Measurements from ENCODE around the gene AKR7A3.
"Not testable (repeated sequence)": the region's sequence is repeated elsewhere in the genome, so short reads cannot be mapped to it uniquely, and the experiment has no call there.

The AKR7A3 gene

DNA sequence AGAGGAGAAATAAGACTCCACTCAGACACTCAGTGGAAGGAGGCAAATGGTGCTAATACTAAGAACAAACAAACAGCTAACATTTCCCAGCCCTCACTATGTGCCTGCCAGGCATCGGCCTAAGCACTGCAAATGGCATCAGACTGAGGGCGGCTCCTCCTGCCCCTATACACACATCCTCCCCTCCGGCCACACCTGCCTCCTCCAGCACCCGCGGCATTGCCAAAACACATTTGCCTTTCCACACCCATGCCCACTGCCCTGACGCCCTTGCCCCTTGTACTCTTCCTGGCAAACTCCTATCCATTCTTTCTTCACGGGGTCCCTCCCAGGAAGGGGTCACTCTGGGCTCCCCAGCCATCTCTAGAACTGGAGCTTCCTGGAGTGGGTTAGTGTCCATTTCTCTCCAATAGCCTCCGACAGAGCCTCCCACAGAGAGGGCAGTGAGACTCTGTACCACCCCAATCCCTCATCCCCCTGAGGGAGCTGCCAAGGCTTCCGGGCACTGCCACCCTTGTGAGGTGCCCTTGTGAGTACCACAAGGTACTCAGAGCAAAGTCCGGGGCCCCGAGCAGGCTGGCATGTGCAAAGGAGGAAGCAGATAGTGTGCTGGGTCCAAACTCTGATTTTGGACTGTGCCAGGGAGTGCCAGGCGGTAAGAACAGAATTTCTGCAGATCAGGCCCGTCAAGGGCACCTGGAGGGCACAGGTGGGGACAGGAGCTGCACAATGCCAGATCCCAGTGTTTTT lies 959 bp downstream of the AKR7A3 start:
- no peak for DNase-seq

DNA sequence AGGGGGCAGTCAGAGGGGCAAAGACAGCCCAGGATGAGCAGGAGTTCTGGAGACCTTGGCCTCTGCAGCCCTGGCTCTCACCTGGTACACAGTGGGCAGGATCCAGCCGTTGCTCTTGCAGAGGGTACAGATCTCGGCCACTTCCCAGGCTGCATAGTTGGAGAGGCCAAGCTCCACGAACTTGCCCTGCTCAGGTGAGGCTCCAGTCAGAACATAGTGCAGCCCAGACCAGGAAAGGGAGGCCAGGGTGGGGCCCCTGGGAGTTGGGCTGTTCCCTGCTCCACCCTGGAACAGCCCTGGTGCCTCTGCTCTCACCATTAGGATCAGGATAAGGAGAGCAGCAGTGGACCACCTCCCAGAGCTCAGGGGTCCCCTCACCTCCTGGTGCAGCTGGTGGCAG lies 2.8 kb downstream of the AKR7A3 start:
- DNase-seq = not testable (repeated sequence)

DNA sequence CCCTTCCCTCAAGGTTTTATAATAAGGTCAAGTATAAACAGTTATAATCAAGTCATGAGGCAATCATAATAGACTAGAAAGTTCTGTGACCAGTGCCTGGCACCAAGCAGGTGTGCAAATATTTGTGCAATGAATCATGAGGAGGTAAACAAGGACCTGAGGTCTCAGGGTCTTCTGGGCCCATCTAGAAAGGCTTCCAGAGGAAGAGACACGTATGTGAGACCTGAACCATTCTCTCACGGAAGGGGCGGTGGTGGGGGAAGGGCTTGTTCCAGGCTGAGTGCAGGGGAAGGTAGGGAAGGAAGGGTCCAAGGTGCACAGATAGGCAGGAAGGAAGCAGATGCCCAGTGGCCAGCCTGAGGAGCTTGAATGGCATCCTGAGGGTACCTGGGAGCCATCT lies 3.2 kb downstream of the AKR7A3 start:
- DNase-seq = not testable (repeated sequence)

DNA sequence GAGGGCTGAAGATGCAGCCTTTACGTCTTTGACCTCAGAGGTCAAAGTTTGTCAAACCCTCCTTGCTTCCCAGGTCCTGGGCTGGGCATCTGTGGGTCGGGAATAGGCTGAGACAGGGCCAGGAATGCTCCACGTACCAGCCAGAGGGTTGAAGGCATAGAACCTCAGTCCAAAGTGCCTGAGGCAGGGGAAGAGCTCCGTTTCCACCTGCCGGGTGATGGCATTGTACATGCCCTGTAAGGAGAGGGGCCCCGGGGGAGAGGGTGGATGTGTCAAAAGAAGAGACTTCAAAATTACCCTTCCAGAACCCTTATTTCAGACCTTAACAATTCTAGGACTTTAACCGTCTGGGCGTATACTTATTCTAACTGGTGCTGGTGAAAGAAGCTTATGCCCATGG lies 3.7 kb downstream of the AKR7A3 start:
- no peak for DNase-seq

DNA sequence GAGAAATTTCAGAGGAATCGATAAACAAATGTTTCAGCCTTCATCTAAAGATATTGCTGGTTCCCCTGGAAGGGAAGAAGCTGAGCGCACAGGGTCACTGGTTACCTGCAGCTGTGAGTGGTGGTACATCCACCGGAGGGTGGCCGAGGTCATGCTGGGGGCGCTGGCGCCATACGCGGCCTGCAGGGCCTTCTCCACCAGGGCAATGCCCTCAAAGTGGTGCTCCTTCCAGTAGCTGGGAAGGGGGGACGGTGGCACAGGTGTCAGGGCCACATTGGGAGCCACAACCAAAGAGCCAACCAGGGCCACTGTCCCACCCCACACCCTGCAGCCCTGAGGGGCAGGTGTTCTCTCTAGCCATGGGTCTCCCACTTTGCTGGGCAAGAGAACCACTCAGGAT lies 4.7 kb downstream of the AKR7A3 start:
- DNase-seq = no peak

DNA sequence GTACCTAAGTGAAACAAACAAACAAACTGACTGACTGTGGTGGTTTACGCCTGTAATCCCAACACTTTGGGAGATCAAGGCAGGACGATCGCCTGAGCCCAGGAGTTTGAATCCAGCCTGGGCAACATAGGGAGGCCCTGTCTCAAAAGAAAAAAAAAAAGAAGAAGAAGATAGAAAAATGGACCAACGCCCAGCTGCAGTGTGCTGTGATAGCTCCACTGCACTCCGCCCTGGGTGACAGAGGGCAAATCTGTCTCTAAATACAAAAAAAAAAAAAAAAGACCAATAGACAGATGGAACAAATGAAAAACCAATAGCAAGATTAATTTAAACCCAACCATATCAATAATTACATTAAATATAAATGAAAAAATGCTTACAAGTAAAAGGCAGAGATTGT lies 13.9 kb downstream of the AKR7A3 start:
- no peak for DNase-seq

DNA sequence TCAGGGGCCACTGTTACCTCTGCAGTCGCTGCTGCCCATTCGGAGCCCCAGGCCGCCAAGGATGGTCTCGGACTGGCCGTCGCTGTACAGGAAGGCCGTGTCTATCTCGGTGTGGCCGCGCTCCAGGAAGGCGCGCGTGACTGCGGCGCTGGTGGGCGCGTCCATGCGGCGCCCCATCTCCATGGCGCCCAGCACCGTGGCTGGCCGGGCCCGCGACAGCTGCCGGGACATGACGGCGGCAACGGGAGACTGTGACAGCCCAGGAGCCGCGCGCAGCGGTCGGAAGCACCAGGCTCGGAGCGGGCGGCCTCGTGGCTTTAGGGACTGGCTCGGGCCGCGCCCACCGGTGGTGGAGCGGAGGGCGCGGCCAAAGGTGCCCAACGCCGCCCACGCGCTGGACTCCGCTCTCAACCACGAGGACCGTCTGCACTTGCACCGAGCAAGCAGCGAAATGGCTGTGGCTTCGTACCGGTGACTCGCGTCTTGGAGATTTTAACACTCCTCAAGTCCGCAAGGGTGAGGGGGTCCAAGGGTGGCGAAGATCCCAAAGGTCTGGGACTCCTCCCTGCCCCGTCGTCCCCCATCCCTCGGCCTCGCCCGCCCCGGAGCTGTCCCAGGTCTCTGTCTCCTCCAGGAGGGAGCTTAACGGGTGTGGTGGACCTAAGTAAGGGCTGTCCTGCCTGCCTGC lies 14.6 kb downstream of the AKR7A3 start:
- not testable (repeated sequence) for DNase-seq

DNA sequence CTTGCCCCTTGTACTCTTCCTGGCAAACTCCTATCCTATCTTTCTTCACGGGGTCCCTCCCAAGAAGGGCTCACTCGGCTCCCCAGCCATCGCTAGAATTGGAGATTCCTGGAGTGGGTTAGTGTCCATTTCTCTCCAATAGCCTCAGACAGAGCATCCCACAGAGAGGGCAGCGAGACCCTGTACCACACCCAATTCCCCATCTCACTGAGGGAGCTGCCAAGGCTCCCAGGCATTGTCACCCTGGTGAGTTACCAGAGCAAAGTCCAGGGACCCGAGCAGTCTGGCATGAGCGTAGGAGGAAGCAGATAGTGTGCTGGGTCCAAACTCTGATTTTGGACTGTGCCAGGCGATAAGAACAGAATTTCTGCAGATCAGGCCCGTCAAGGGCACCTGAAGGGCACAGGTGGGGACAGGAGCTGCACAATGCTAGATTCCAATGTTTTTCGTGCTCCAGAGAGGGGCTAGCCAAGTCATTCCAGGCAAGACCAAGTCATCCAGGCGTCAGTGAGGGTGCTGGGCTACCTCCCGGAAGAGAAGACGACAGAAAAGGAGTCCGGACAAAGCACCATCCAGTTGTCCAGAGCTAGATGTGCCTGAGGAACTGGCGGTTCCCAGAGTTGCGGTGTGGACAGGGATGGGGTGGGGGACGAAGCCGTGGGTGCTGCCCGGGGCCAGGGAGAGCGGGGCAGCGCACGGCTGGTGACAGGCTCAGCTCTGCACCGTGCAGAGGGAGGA lies 15.3 kb downstream of the AKR7A3 start:
- no peak for DNase-seq

DNA sequence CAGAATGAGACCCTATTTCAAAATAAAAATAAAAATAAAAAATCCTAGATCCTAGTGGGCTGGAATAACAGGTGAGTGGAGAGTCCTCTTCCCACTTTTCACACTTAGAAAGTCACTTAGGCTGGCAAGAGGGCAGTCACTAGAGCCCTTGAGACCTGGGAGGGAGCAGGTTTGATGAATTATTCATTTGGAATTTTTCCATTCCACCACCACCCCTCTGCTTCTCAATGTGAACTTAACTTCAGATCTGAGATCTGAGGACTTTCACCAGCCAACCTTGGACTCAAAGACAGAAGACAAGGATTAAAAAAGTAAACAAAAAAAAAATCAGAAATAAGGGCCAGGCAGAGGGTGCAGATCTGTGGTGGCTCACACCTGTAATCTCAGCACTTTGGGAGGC lies 16.5 kb downstream of the AKR7A3 start:
- DNase-seq = no peak

DNA sequence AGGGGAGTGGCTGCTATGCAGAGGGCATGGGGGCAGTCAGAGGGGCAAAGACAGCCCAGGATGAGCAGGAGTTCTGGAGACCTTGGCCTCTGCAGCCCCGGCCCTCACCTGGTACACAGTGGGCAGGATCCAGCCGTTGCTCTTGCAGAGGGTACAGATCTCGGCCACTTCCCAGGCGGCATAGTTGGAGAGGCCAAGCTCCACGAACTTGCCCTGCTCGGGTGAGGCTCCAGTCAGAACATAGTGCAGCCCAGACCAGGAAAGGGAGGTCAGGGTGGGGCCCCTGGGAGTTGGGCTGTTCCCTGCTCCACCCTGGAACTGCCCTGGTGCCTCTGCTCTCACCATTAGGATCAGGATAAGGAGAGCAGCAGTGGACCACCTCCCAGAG lies 18.2 kb downstream of the AKR7A3 start:
- not testable (repeated sequence) for DNase-seq

DNA sequence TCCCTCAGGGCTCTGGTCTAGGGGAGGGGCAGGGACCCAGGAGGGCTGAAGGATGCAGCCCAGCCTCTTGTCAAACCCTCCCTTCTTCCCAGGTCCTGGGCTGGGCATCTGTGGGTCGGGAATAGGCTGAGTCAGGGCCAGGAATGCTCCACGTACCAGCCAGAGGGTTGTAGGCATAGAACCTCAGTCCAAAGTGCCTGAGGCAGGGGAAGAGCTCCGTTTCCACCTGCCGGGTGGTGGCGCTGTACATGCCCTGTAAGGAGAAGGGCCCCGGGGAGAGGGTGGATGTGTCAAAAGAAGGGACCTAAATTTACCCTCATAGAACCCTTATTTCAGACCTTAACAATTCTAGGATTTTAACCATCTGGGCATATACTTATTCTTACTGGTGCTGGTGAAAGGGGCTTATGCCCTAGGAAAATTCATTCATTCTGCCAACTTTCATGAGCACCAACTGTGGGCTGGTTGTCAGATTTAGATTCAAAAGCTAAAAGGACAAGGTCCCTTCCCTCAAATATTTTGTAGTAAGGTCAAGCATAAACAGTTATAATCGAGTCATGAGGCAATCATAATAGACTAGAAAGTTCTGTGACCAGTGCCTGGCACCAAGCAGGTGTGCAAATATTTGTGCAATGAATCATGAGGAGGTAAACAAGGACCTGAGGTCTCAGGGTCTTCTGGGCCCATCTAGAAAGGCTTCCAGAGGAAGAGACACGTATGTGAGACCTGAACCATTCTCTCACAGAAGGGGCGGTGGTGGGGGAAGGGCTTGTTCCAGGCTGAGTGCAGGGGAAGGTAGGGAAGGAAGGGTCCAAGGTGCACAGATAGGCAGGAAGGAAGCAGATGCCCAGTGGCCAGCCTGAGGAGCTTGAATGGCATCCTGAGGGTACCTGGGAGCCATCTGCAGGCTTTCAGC lies 18.9 kb downstream of the AKR7A3 start:
- not testable (repeated sequence) for DNase-seq

DNA sequence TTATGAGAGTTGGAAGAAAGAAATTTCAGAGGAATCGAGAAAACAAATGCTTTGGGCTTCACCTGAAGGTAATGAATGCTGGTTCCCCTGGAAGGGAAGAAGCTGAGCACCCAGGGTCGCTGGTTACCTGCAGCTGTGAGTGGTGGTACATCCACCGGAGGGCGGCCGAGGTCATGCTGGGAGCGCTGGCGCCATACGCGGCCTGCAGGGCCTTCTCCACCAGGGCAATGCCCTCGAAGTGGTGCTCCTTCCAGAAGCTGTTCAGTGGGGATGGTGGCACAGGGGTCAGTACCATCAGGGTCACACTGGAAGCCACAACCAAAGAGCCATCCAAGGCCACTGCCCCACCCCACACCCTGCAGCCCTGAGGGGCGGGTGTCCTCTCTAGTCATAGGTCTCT lies 20.1 kb downstream of the AKR7A3 start:
- DNase-seq = no peak

DNA sequence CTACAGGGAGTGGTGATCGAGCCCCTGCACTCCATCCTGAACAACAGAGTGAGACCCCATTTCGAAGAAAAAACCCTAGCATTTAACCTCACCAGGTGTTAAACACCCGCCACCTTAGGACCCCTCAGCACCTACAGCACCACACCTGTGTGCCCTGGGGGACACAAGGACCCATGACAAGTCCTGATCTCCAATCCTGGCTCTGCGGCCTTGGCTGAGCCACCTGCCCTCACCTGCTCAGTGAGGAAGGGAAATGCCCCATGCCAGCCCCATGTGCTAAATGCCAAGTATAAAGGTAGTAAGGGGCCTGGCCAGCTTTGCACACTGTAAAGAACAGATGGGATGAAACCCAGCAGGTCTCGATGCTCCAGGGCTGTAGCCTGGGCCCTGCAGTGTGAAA lies 25.8 kb downstream of the AKR7A3 start:
- DNase-seq = no peak

DNA sequence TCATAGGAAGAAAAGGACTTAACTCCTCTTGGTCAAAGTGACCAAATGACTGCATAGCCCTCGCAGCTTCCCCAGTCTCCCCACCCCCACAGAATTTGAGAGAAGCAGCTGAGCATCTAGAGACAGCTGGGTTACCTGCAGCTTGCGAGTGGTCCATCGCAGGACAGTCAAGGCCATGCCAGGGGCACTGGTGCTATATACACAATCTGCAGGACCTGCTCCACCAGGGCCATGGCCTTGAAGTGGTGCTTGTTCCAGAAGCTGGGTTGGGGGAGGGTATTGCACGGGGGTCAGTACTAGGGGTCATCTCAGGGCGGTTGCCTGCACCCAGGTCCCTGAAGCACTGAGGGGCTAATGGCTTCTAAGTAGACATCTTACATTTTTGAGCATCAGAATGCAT lies 26.5 kb downstream of the AKR7A3 start:
- DNase-seq = no peak

DNA sequence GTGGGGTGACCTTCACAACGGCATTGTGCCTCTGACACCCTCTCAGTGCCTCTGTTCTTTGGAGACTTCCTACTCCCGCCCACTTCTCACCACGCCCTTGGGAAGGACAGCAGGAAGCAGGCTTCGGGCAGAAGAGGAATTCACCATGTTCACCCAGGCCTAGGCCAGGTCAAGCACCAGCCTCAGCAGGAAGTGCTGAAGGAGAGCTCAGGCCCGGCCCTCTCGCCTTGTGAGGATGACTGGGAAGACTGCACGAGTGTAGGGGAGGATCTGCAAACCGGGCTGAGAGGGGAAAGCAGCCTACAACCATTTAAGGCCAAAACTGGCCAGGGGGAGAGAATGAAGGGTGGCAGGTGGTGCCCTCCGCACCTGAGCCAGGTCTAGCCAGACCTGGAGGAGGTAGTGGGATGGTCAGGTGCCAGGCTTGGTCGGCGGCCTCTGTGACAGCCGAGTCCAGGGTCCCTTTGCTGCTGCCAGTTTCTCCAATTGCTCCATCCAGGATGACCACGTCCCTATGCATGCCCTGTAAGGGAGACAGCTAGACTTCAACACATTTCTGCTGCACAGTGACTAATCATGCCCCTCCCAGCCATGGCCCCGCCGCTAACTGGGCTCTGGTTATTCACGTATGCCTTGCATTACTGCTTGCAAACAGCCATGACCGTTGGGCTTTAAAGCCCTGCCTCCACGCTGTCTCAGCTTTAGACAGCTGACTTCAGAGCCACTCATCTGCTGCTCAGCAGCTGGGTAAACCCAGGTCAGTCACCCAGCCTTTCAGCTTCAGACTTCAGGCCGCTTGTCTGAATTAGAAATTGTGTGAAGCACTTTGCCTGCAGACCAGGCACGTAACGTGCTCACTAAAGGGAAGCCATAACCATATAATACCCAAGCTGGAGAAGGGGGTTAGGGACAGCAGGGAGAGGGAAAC lies 28.1 kb downstream of the AKR7A3 start:
- DNase-seq = no peak

DNA sequence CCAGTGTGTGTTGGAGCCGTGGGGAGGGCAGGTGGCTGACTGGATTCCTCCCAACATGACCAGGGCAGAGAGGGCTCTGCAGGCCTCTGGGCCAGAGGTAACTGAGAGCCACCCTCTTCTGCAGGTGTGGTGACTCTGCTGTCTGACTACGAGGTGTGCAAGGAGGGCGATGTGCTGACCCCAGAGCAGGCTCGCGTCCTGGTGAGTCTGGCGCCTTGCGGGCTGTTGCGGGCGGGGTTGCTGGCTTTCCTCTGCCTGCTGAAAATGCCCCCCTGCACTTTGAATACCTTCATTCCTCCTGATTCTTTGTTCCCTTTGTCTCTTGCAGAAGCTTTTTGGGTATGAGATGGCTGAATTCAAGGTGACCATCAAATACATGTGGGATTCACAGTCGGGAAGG lies 30.2 kb downstream of the AKR7A3 start:
- DNase-seq = no peak

DNA sequence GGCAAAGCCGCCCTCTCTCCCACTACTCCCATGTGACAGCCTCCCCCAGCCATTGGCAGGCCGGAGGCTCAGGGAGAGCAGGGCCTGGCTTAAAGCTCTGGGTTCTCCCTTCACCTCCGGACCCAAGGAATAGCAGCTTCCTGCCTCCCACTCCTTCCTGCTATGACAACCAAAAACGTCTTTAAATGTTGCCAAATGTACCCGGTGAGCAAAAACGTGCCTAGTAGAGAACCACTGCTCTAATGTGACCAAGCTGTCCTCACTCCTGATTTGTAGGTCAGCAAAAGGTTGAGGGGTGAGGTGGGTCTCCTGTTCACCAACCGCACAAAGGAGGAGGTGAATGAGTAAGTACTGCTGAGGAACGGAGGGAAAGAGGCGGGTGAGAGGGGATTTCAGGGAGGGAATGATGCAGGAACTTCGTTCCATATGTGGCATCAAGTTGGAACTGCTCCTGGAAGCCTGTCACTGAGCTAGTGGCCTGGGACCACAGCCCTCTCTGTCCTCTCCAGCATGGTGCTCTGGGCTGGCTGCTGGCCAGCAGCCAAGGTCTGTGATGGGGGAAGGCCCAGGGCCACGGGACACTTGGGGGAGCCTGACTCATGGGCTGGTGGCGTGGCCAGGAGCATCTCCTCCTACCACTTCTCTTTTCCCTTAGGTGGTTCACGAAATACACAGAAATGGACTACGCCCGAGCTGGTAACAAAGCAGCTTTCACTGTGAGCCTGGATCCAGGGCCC lies 31.2 kb downstream of the AKR7A3 start:
- no peak for DNase-seq

DNA sequence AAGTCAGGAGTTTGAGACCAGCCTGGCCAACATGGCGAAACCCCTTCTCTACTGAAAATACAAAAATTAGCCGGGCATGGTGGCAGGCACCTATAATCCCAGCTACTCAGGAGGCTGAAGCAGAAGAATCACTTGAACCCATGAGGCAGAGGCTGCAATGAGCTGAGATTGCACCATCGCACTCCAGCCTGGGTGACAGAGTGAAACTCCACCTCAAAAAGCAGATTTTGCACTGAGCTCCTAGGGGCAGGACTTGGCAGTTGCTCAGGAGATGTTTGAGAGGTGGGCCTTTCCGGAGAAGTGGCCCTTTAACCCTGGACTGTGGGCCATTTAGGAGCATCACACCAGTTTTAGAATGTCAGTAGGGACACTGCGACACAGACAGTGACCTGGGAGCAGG lies 32.3 kb downstream of the AKR7A3 start:
- DNase-seq = not testable (repeated sequence)

DNA sequence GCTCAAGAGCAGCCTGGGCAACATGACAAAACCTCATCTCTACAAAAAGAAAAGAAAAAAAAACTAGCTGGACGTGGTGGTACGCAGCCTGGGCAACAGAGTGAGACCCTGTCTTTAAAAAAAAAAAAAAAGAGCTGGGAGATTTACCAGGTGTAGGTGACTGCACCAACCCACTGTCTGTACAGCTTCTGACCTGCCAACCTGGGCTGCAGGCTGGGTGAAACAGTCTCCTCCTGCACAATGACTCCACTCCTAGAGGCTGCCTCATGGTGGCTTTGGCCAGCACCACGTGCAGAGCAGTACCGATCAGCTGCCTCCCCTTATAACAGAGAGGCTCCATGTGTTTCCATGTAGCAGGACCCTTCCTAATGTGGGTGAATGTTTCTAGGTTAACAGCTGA lies 33.3 kb downstream of the AKR7A3 start:
- no peak for DNase-seq

DNA sequence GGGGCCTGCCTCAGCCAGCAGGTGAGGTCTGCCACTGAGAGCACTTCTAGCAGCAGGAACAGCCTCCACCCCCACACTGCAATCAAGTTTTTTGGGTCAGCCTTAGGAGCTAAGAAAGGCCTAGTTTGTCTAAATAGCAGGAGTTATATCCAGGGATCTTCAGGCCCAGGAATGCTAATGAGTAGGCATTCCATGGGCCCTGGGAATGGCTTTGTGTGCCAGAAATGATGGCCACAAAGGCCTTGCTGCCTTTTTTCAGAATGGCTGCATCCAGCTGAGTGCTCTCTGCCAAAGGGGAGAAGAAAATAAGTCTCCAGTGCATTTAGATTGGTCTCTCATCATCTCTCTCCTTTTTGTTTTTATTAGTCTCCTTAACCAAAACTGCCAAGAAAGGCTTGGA lies 34.2 kb downstream of the AKR7A3 start:
- no peak for DNase-seq
